PC-9 (cell line): ENCODE measurements around the gene PI4KA.
"Not testable (repeated sequence)": the region's sequence is repeated elsewhere in the genome, so short reads cannot be mapped to it uniquely, and the experiment has no call there.

Experiments used
- CTCF ChIP-seq: fragments of 200-600 bp; sonication (generic); conservative IDR thresholded peaks from 2 replicates; pipeline ENCODE4 v1.6.1; 2017; ENCODE audit warnings: mixed run types, antibody characterized with exemption, mild to moderate bottlenecking, moderate library complexity
- EZH2 ChIP-seq: fragments of 200-600 bp; sonication (generic); IDR thresholded peaks from 2 replicates; pipeline ENCODE4 v1.8.0; 2017; ENCODE audit warnings: antibody characterized with exemption, low read depth

- TF ChIP-seq CTCF, EZH2: not testable (repeated sequence)
Observed at GRCh38 chr22:20709966-20710365, 148.6 kb downstream of the PI4KA start.
